Right lobe of liver (tissue), 6 donors: ENCODE data around the gene PAN3. TPM values are rescaled to one million over a fixed set of nuclear protein-coding genes. Genes with fewer than 3 reads are reported as not detected.
A peak's percentile ranks its signal among the peaks of the same experiment; 100 is the strongest.

ENCODE experiments used
- ATAC-seq, 4 donors: fragments of 200-7000 bp; cut with Tn5 transposase; one replicate each; pipeline ENCODE4 v1.9.1; 2020; ENCODE audit warnings: mild to moderate bottlenecking in 4 of 4, moderate library complexity in 4 of 4
- DNase-seq, 3 donors: peaks; one replicate each; pipeline ENCODE4 v3.0.0-alpha.2; 2020
- H3K27ac ChIP-seq, 3 donors: fragments of 200-600 bp; one replicate each; pipeline ENCODE4 v1.8.0; 2022
- H3K27me3 ChIP-seq, 2 donors: fragments of 200-600 bp; one replicate each; pipeline ENCODE4 v1.8.0; 2022
- H3K36me3 ChIP-seq, 4 donors: fragments of 200-600 bp; sonication (generic) in 1 of 4; one replicate each; pipeline versions ENCODE4 v1.5.1 to v1.8.0; 2017 to 2022; ENCODE audit warnings: control low read depth in 1 of 4
- H3K4me1 ChIP-seq, 4 donors: fragments of 200-600 bp; sonication (generic) in 1 of 4; one replicate each; pipeline versions ENCODE4 v1.5.1 to v1.8.0; 2017 to 2022; ENCODE audit warnings: control low read depth in 1 of 4
- H3K4me3 ChIP-seq, 3 donors: fragments of 200-600 bp; one replicate each; pipeline ENCODE4 v1.8.0; 2022
- H3K9me3 ChIP-seq, 4 donors: fragments of 200-600 bp; sonication (generic) in 1 of 4; one replicate each; pipeline versions ENCODE4 v1.5.1 to v1.8.0; 2017 to 2022; ENCODE audit warnings: control low read depth in 1 of 4
- POLR2A ChIP-seq: fragments of 450-650 bp; IDR thresholded peaks from one replicate; pipeline ENCODE4 v1.6.1; 2017; ENCODE audit warnings: antibody characterized with exemption, mild to moderate bottlenecking
- WGBS: methylation state at CpG from one replicate; pipeline ENCODE4 v1.1.6; 2018; ENCODE audit warnings: low coverage, low lambda C conversion rate; ENCODE audit not compliant: insufficient coverage; ENCODE audit errors: missing lambda C conversion rate; 5-methylcytosine and 5-hydroxymethylcytosine counted together
- intact Hi-C, 2 donors: fragments of 100-400 bp; cut with DNase I; formaldehyde crosslinking; loops; one replicate each; pipeline versions ENCODE4 v1.11.2 to v1.14.1; 2022
- total RNA-seq, 6 experiments: library from RNA; depleted of rRNA in 2 of 6; stranded (reverse); fragments of >200 nt in 2 of 6; fragmentation: NEBNext Ultra II Directional in 3 of 6; extraction: Animal tissue kit (Norgen Biotek cat#: 25700) in 3 of 6; gene quantifications; one replicate each; pipeline versions ENCODE4 v1.1.0 to v1.2.4, GENCODE V29; 2016 to 2023
- TF ChIP-seq, protein P1 (sequence below), 4 donors: fragments of 200-600 bp in 3 of 4; fragments of 450-650 bp in 1 of 4; IDR thresholded peaks; one replicate each; pipeline versions ENCODE4 v1.5.1 to v1.8.0; 2016 to 2022; ENCODE audit warnings: antibody characterized with exemption in 4 of 4, mild to moderate bottlenecking in 2 of 4
- donor health status: DM: no; HTN: yes; CAD: no.
- donor health status: DM: no; HTN: no; CAD: no.
- donor health status: DM: no; HTN: no; CAD: no.
- donor health status: DM: no; HTN: yes; CAD: no.
- donor health status: DM: no; HTN: yes; CAD: no.

The PAN3 gene
- total RNA-seq, 6 experiments from 2014 or later, result 7.0 to 12.5 (median 10.2) TPM

DNA sequence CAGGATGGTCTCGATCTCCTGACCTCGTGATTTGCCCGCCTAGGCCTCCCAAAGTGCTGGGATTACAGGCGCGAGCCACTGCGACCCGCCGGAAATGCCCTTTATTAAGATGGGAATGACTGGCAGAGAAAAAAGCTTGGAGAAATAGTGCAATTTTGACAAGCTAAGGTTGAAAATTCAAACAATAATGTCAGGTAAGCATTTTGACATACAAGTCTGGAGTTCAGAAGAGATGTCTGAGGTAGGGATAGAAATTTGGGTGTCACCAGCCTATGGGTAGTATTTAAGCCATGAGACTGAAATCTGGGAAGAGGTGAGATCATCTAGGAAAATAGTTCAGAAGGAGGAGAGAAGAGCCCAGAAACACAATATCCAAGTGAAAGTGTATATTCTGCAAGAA, 17.1 kb upstream of the PAN3 start:
- TF ChIP-seq, protein P1, sequence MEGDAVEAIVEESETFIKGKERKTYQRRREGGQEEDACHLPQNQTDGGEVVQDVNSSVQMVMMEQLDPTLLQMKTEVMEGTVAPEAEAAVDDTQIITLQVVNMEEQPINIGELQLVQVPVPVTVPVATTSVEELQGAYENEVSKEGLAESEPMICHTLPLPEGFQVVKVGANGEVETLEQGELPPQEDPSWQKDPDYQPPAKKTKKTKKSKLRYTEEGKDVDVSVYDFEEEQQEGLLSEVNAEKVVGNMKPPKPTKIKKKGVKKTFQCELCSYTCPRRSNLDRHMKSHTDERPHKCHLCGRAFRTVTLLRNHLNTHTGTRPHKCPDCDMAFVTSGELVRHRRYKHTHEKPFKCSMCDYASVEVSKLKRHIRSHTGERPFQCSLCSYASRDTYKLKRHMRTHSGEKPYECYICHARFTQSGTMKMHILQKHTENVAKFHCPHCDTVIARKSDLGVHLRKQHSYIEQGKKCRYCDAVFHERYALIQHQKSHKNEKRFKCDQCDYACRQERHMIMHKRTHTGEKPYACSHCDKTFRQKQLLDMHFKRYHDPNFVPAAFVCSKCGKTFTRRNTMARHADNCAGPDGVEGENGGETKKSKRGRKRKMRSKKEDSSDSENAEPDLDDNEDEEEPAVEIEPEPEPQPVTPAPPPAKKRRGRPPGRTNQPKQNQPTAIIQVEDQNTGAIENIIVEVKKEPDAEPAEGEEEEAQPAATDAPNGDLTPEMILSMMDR (IDR thresholded peaks at IDR 0.05), result no peak
- TF ChIP-seq POLR2A, result no peak
- WGBS, result 90% methylated on average over 4 of the region's 8 CpGs

DNA sequence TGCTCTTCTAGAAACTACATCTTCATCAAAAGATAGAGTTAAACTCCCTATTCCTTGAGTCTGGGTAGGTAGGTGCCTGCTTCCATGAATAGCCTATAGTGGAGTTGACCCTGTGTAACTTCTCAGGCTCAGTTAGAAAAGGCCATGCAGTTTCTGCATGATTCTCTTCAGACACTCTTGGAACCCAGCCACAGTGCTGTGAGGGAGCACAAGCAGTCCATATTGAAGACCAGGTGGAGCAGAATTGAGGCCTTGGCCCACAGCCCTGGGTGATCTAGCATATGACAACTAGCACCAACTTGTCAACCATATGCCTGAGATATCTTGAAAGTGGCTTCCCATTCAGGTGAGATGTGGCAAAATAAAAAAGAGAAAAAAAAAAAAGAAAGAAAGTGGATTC, 10.3 kb upstream of the PAN3 start:
- Histone ChIP-seq H3K27ac (no peak overlapping the region), H3K9me3 (no peaks in the 10 kb centered on the region), H3K4me1 (no peaks in the 10 kb centered on the region), H3K27me3 (no peaks in the 10 kb centered on the region), H3K4me3 (no peak overlapping the region), H3K36me3 (no peaks in the 10 kb centered on the region)
- ATAC-seq (peak in 3 of 4 donors; percentile 20 to 63 (median 30)), DNase-seq (no peak)
- intact Hi-C loops, result no loop called here
- TF ChIP-seq, protein P1 (IDR thresholded peaks at IDR 0.05), result no peak
- TF ChIP-seq POLR2A, result no peak

More for the DNA sequence above, 17.1 kb upstream of the PAN3 start:
- ATAC-seq (no peak), DNase-seq (no peak)
- Histone ChIP-seq H3K27me3 (no peaks in the 10 kb centered on the region), H3K4me3 (no peak overlapping the region), H3K36me3 (no peaks in the 10 kb centered on the region), H3K27ac (no peak overlapping the region), H3K4me1 (no peaks in the 10 kb centered on the region), H3K9me3 (no peaks in the 10 kb centered on the region)
- intact Hi-C loops, result no loop called here

DNA sequence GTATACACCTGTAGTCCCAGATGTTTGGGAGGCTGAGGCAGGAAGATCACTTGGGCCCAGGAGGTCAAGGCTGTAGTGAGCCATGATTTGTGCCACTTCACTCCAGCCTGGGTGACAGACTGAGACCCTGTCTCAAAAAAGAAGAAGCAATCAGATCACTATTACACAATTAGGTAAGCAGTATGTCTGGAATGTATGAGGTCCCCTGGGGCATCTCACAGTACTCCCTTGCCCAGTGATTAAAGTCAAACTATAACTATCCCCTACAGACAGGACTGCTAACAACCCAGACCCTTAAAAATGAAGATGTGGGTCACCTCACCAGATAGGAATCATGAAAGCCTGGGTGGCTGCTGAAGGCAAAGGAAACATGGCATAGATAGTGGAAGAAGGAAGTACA, 9.4 kb upstream of the PAN3 start:
- Histone ChIP-seq H3K27ac (no peak overlapping the region), H3K27me3 (no peaks in the 10 kb centered on the region), H3K9me3 (no peaks in the 10 kb centered on the region), H3K36me3 (no peaks in the 10 kb centered on the region), H3K4me1 (no peaks in the 10 kb centered on the region), H3K4me3 (no peak overlapping the region)
- no peak for TF ChIP-seq POLR2A
- TF ChIP-seq, protein P1 (IDR thresholded peaks at IDR 0.05), result no peak
- ATAC-seq, result no peak
- no peak for DNase-seq
- intact Hi-C loops, result no loop called here

DNA sequence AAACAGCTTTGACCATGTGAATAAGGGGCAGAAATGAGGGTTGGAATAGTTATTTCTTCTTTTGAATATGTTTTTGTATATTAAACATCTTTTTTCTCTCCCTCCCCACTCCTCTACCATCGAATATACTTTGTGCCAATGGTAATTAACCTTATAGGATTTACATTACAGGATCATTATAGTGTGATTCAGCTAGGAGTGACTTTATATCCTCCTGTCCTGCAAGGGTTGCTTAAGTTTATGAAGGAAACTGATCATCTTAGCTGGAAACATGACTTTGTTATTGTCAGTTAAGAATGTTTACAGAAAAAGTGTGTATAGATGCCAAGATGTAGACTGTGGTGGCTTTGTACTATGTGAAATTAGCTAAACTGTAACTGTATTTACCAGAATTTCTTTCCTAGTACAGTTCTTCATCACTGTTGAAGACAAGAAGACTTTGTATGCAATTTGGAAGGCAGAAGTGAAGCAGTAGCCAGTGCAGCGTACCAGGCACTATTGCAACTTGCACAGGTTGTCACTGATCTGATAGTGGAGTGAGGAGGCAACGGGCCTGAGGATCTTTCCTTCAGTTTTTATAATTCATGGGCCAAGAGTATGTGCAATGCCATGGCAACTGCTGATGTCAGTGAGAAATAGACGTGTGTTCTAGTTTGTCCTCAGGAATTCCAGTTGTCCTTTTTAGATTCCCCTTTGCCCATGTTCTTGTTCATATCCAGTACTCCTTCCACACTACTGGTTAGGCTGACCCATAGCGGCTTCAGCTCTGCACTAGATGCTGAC, 8.2 kb upstream of the PAN3 start:
- TF ChIP-seq, protein P1 (IDR thresholded peaks at IDR 0.05), result no peak
- no peak for TF ChIP-seq POLR2A
- no peaks in the 10 kb centered on the region for H3K36me3 ChIP-seq
- no peak for DNase-seq
- no peak overlapping the region for H3K27ac ChIP-seq
- no peak for ATAC-seq
- H3K4me3 ChIP-seq, result no peak overlapping the region
- H3K27me3 ChIP-seq, result no peaks in the 10 kb centered on the region
- WGBS, result 53% methylated on average over 5 of the region's 5 CpGs
- intact Hi-C loops, result no loop called here
- H3K4me1 ChIP-seq, result no peaks in the 10 kb centered on the region
- no peaks in the 10 kb centered on the region for H3K9me3 ChIP-seq

DNA sequence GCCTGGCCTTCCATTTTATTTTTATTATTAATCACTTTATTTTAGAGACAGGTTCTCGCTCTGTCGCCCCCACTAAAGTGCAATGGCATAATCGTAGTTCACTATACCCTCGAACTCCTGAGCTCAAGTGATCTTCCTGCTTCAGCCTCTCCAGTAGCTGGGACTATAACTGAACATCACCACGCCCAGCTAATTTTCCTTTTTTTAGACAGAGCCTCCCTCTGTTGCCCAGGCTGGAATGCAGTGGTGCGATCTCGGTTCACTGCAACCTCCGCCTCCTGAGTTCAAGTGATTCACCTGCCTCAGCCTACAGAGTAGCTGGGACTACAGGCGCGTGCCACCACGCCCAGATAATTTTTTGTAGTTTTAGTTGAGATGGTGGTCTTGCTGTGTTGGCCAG, 6.7 kb upstream of the PAN3 start:
- no peak for DNase-seq
- intact Hi-C loops, result no loop called here
- H3K27ac ChIP-seq, result no peak overlapping the region
- 84% methylated on average over 8 of the region's 11 CpGs for WGBS
- no peak for ATAC-seq
- H3K4me3 ChIP-seq, result no peak overlapping the region
- no peaks in the 10 kb centered on the region for H3K36me3 ChIP-seq
- H3K27me3 ChIP-seq, result no peaks in the 10 kb centered on the region
- no peaks in the 10 kb centered on the region for H3K9me3 ChIP-seq
- no peak for TF ChIP-seq POLR2A
- TF ChIP-seq, protein P1 (IDR thresholded peaks at IDR 0.05), result no peak
- no peaks in the 10 kb centered on the region for H3K4me1 ChIP-seq
